ENCODE data around the gene BRD3. TPM values are rescaled to one million over a fixed set of nuclear protein-coding genes. Genes with fewer than 3 reads are reported as not detected.

Gene BRD3
- total RNA-seq, 1 donor: 6.9 TPM

DNA sequence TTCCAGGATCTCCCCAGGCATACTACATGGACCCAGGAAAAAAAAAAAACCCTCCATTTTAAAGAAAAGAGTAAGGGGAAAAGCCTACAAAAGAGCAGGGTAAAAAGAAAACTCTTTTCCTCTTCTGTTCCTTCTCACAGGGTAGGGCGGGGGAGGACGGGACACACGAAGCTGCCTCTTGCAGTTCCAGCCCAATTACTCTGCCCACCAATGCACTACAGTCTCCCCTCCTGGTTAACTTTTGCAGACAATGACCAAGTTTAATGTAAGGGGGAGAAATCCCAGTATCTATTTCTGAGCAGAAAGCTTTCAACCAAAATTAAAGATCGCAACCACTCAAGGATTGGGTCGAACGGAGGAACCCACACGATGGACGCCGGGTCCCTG is 1.3 kb downstream of the BRD3 start:
- Histone ChIP-seq H3K4me2 (ENCODE audit: insufficient read depth, low read length) (peak overlapping the region; percentile 99), H3K9me3 (ENCODE audit: low read depth, low read length) (no peaks in the 10 kb centered on the region), H3K36me3 (ENCODE audit: insufficient read depth, low read length) (no peaks in the 10 kb centered on the region), H3K4me3 (ENCODE audit: insufficient read depth, low read length) (peak overlapping the region; percentile 87), H3K27ac (ENCODE audit: low read depth, low read length) (peak overlapping the region; percentile 62), H3K79me2 (ENCODE audit: insufficient read depth, low read length) (peaks cover 54% of the 10 kb centered on the region), H2AFZ (ENCODE audit: low read length) (peak overlapping the region; percentile 29), H3K27me3 (ENCODE audit: insufficient read depth, low read length) (peaks cover 25% of the 10 kb centered on the region), H4K20me1 (ENCODE audit: insufficient read depth, low read length) (peaks cover 39% of the 10 kb centered on the region), H3K4me1 (ENCODE audit: insufficient read depth, low read length) (peaks cover 15% of the 10 kb centered on the region)
- TF ChIP-seq, protein P1, sequence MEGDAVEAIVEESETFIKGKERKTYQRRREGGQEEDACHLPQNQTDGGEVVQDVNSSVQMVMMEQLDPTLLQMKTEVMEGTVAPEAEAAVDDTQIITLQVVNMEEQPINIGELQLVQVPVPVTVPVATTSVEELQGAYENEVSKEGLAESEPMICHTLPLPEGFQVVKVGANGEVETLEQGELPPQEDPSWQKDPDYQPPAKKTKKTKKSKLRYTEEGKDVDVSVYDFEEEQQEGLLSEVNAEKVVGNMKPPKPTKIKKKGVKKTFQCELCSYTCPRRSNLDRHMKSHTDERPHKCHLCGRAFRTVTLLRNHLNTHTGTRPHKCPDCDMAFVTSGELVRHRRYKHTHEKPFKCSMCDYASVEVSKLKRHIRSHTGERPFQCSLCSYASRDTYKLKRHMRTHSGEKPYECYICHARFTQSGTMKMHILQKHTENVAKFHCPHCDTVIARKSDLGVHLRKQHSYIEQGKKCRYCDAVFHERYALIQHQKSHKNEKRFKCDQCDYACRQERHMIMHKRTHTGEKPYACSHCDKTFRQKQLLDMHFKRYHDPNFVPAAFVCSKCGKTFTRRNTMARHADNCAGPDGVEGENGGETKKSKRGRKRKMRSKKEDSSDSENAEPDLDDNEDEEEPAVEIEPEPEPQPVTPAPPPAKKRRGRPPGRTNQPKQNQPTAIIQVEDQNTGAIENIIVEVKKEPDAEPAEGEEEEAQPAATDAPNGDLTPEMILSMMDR (IDR thresholded peaks at IDR 0.05; ENCODE audit: extremely low read depth, low read depth, low read length): no peak
- peak; percentile 94 for DNase-seq (ENCODE audit: insufficient read length, low spot score, missing footprints)

DNA sequence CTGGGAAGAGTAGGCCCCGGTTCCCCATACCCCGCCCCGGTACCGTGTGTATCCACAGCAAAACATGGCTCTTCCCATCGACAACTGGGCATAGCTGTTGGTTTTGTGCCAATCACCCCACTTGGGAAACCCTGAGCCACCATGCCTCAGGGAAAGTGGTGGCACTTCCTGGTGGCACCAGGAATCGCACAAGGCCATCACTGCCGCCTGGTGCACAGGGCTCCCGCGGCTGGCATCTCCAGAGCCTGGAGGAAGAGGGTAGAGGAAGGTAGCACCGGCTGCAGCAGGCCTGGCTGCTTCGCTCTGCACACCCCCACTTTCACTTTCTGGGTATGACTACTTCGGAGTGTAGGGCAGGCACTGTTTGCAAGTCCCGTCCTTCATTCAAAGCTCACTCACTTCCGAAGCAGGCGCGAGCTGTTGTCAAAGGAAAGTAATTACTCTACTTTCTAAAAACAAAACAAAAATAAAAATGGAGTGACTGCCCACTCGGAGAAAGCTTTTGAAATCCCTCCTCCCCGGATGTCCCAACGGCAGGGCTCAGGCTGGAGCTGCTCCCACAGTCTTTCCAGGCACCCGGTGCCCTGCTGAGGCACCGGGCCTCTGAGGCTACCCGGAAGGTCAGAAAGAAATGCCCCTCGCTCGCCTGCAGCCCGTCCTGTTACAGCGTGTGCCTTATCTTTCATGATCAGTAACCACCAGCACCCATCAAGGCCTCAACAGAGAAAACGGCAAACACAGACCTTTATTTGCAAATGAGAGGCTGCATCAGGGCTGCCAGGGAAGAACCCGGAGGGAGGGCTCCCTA is 2.0 kb downstream of the BRD3 start:
- Histone ChIP-seq H3K36me3 (ENCODE audit: insufficient read depth, low read length) (no peaks in the 10 kb centered on the region), H3K27me3 (ENCODE audit: insufficient read depth, low read length) (peaks cover 18% of the 10 kb centered on the region), H3K9me3 (ENCODE audit: low read depth, low read length) (no peaks in the 10 kb centered on the region), H3K4me3 (ENCODE audit: insufficient read depth, low read length) (peak overlapping the region; percentile 87), H4K20me1 (ENCODE audit: insufficient read depth, low read length) (peaks cover 42% of the 10 kb centered on the region), H3K79me2 (ENCODE audit: insufficient read depth, low read length) (peaks cover 61% of the 10 kb centered on the region), H3K4me2 (ENCODE audit: insufficient read depth, low read length) (peak overlapping the region; percentile 99), H2AFZ (ENCODE audit: low read length) (peak overlapping the region; percentile 71), H3K4me1 (ENCODE audit: insufficient read depth, low read length) (peaks cover 16% of the 10 kb centered on the region), H3K27ac (ENCODE audit: low read depth, low read length) (peak overlapping the region; percentile 62)
- DNase-seq (ENCODE audit: insufficient read length, low spot score, missing footprints): peak; percentile 99
- TF ChIP-seq, protein P1 (IDR thresholded peaks at IDR 0.05; ENCODE audit: extremely low read depth, low read depth, low read length): no peak

DNA sequence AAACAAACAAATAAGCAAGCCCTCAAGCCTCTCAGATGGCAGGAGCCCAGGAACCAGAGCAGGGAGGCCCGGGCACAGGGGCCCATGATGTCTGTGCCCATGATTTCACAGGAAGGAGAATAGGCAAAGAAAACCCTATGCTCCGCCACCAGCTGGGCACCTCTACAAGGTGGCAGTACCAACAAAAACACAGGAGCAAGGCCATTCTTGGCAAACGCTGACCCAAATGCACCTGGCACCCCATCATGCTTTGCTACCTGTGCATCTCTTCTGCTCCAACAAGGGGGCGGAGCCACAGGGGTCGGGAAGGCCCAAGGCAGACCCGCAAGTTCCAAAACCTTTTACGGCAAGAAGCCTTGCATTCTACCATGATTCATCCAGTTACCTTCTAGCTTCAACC is 3.1 kb downstream of the BRD3 start:
- peaks cover 7% of the 10 kb centered on the region for H3K27me3 ChIP-seq (ENCODE audit: insufficient read depth, low read length)
- peaks cover 26% of the 10 kb centered on the region for H3K4me1 ChIP-seq (ENCODE audit: insufficient read depth, low read length)
- H3K4me3 ChIP-seq (ENCODE audit: insufficient read depth, low read length): no peak overlapping the region
- no peaks in the 10 kb centered on the region for H3K9me3 ChIP-seq (ENCODE audit: low read depth, low read length)
- H3K36me3 ChIP-seq (ENCODE audit: insufficient read depth, low read length): no peaks in the 10 kb centered on the region
- H2AFZ ChIP-seq (ENCODE audit: low read length): no peak overlapping the region
- H3K4me2 ChIP-seq (ENCODE audit: insufficient read depth, low read length): no peak overlapping the region
- H3K27ac ChIP-seq (ENCODE audit: low read depth, low read length): no peak overlapping the region
- H3K79me2 ChIP-seq (ENCODE audit: insufficient read depth, low read length): peaks cover 72% of the 10 kb centered on the region
- peaks cover 50% of the 10 kb centered on the region for H4K20me1 ChIP-seq (ENCODE audit: insufficient read depth, low read length)
- peak; percentile 44 for DNase-seq (ENCODE audit: insufficient read length, low spot score, missing footprints)
- TF ChIP-seq, protein P1 (IDR thresholded peaks at IDR 0.05; ENCODE audit: extremely low read depth, low read depth, low read length): no peak

DNA sequence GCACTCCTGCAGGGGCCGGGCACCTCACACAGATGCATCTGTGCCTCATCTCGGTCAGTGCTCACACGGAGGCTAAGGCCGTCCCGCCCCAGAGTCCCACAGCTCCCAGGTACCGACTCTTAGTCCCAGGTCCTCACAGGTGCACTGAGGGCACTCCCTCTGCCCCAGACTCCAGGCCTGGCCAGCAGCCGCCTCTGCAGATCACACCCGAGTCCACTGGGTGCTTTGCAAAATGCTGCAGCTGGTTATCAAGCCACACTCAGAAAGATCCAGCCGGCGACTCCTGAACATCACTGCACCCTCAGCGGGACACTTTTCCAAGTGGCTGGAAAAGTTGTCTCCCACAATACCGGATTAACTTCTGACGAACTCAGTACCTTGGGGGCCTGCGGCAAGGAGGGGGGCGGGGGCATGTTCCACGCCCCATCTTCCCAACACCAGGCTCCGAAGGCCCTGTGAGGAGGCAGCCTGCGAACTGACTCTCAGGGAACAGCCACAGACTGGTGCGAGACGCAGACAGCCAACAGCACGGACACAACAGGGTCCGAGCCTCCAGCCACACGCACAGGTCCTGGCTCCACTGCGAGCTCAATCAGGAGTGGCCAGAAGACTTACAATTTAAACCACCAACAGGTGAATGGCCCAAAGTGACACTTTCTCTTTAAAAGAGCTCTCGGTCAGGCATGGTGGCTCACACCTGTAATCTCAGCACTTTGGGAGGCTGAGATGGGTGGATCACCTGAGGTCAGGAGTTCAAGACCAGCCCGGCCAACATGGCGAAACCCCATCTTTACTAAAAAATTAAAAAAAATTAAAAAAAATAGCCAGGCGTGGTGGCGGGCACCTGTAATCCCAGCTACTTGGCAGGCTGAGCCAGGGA is 4.0 kb downstream of the BRD3 start:
- Histone ChIP-seq H3K4me2 (ENCODE audit: insufficient read depth, low read length) (no peak overlapping the region), H3K9me3 (ENCODE audit: low read depth, low read length) (no peaks in the 10 kb centered on the region), H3K27ac (ENCODE audit: low read depth, low read length) (no peak overlapping the region), H3K79me2 (ENCODE audit: insufficient read depth, low read length) (peaks cover 81% of the 10 kb centered on the region), H3K27me3 (ENCODE audit: insufficient read depth, low read length) (no peaks in the 10 kb centered on the region), H2AFZ (ENCODE audit: low read length) (no peak overlapping the region), H3K36me3 (ENCODE audit: insufficient read depth, low read length) (no peaks in the 10 kb centered on the region), H4K20me1 (ENCODE audit: insufficient read depth, low read length) (peaks cover 53% of the 10 kb centered on the region), H3K4me3 (ENCODE audit: insufficient read depth, low read length) (no peak overlapping the region), H3K4me1 (ENCODE audit: insufficient read depth, low read length) (peaks cover 35% of the 10 kb centered on the region)
- DNase-seq (ENCODE audit: insufficient read length, low spot score, missing footprints): peak; percentile 62
- TF ChIP-seq, protein P1 (IDR thresholded peaks at IDR 0.05; ENCODE audit: extremely low read depth, low read depth, low read length): no peak
